GM12878 (cell line): Measurements from ENCODE around the gene VANGL1.

ENCODE experiments used
- ASH2L ChIP-seq: fragments of 300-600, 200-600 bp; sonication (generic); IDR thresholded peaks from 2 replicates; pipeline ENCODE4 v1.6.1; 2017; ENCODE audit warnings: low read depth, mild to moderate bottlenecking, borderline replicate concordance
- BMI1 ChIP-seq: fragments of 450-650 bp; IDR thresholded peaks from 2 replicates; pipeline ENCODE4 v1.6.1; 2016; ENCODE audit warnings: mild to moderate bottlenecking, moderate library complexity, borderline replicate concordance
- CREB1 ChIP-seq: IDR thresholded peaks from 2 replicates; pipeline ENCODE4 v1.6.1; 2012; ENCODE audit warnings: low read depth, mild to moderate bottlenecking, inconsistent platforms
- EZH2 ChIP-seq: IDR thresholded peaks from 2 replicates; pipeline ENCODE4 v1.6.1; 2012; ENCODE audit warnings: low read depth, mild to moderate bottlenecking, control low read depth, inconsistent platforms, low read length, borderline replicate concordance; ENCODE audit not compliant: control insufficient read depth
- NFIC ChIP-seq: IDR thresholded peaks from 2 replicates; pipeline ENCODE4 v1.6.1; 2012; ENCODE audit warnings: low read depth, mild to moderate bottlenecking, inconsistent platforms, low read length, moderate library complexity
- POLR2AphosphoS5 ChIP-seq: IDR thresholded peaks from 2 replicates; pipeline ENCODE4 v1.6.1; 2011; ENCODE audit warnings: mild to moderate bottlenecking, low read length, inconsistent platforms
- SPI1 ChIP-seq: IDR thresholded peaks from 2 replicates; pipeline ENCODE4 v1.6.1; 2011; ENCODE audit warnings: low read depth, mild to moderate bottlenecking, low read length, moderate library complexity, borderline replicate concordance; ENCODE audit not compliant: insufficient read depth
- ZNF274 ChIP-seq: IDR thresholded peaks from one replicate; pipeline ENCODE4 v1.8.0; 2011; ENCODE audit not compliant: insufficient read length, insufficient read depth
- ZZZ3 ChIP-seq: IDR thresholded peaks from 2 replicates; pipeline ENCODE4 v1.6.1; 2011; ENCODE audit warnings: low read depth; ENCODE audit not compliant: control insufficient read depth, insufficient read length
- TF ChIP-seq, protein P1 (sequence below): IDR thresholded peaks from 2 replicates; pipeline ENCODE4 v1.6.1; 2012; ENCODE audit warnings: low read depth, low read length, improper control_type of control experiment
- TF ChIP-seq, protein P2 (sequence below), 3 experiments: IDR thresholded peaks in 2 of 3; conservative IDR thresholded peaks in 1 of 3; 2 replicates each; pipeline ENCODE4 v1.5.1; 2011; ENCODE audit warnings: low read depth in 3 of 3, low read length in 3 of 3, mild to moderate bottlenecking in 3 of 3, control low read depth in 2 of 3, moderate library complexity in 2 of 3, inconsistent platforms in 1 of 3, mixed read lengths in 1 of 3; ENCODE audit not compliant: control insufficient read depth in 2 of 3, insufficient read depth in 1 of 3; ENCODE audit errors: extremely low read depth in 1 of 3
- TF ChIP-seq, protein P3 (sequence below): IDR thresholded peaks from 2 replicates; pipeline ENCODE4 v1.6.1; 2012; ENCODE audit warnings: mild to moderate bottlenecking, low read depth, low read length

DNA sequence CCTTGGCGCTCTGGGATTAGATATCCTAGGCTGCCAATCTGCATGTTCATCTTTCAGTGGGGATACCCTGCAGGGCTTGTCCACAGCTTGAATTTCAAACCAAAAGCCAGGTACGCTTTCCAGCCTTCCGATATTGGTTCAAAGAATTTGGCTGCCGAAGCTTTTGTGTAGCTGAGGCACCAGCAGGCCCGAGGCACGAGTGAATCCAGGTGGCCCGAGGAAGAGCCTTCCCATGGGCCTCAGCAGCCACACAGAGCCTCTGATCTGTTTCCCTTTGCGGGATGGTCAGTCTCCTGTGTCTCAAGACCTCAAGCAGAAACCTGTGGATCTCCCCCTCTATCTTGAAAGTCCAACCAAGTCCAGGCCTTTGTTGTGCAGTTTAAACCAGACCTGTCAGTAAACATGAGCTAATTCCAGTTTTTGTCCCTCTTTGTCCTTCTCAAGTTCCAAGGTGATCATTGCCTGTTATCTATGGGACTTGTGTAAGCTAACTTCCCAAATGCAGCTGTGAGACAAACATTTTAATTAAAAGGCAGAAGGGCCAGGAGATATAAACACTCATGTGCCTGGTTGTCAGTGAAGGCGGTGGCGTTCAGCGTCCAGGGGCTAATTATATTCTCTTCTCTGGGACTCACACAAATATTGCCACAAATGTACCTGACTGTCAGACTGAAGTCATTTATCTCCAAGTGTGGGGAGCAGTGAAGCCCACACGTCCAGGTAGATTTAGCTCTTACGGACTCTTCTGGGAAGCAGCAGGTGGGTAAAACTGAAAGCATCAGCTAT is 30.6 kb downstream of the VANGL1 start:
- TF ChIP-seq, protein P1, sequence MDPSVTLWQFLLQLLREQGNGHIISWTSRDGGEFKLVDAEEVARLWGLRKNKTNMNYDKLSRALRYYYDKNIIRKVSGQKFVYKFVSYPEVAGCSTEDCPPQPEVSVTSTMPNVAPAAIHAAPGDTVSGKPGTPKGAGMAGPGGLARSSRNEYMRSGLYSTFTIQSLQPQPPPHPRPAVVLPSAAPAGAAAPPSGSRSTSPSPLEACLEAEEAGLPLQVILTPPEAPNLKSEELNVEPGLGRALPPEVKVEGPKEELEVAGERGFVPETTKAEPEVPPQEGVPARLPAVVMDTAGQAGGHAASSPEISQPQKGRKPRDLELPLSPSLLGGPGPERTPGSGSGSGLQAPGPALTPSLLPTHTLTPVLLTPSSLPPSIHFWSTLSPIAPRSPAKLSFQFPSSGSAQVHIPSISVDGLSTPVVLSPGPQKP, result no peak
- no peak for TF ChIP-seq CREB1
- TF ChIP-seq BMI1, result no peak
- TF ChIP-seq NFIC, result no peak
- TF ChIP-seq, protein P2, sequence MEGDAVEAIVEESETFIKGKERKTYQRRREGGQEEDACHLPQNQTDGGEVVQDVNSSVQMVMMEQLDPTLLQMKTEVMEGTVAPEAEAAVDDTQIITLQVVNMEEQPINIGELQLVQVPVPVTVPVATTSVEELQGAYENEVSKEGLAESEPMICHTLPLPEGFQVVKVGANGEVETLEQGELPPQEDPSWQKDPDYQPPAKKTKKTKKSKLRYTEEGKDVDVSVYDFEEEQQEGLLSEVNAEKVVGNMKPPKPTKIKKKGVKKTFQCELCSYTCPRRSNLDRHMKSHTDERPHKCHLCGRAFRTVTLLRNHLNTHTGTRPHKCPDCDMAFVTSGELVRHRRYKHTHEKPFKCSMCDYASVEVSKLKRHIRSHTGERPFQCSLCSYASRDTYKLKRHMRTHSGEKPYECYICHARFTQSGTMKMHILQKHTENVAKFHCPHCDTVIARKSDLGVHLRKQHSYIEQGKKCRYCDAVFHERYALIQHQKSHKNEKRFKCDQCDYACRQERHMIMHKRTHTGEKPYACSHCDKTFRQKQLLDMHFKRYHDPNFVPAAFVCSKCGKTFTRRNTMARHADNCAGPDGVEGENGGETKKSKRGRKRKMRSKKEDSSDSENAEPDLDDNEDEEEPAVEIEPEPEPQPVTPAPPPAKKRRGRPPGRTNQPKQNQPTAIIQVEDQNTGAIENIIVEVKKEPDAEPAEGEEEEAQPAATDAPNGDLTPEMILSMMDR (IDR thresholded peaks at IDR 0.05 in 2 of 3, conservative IDR thresholded peaks at IDR 0.05 in 1 of 3; ENCODE audit: control insufficient read depth in 2 of 3, extremely low read depth in 1 of 3, insufficient read depth in 1 of 3, low read depth in 3 of 3, low read length in 3 of 3), result no peak
- no peak for TF ChIP-seq ZZZ3
- TF ChIP-seq POLR2AphosphoS5, result no peak
- TF ChIP-seq, protein P3, sequence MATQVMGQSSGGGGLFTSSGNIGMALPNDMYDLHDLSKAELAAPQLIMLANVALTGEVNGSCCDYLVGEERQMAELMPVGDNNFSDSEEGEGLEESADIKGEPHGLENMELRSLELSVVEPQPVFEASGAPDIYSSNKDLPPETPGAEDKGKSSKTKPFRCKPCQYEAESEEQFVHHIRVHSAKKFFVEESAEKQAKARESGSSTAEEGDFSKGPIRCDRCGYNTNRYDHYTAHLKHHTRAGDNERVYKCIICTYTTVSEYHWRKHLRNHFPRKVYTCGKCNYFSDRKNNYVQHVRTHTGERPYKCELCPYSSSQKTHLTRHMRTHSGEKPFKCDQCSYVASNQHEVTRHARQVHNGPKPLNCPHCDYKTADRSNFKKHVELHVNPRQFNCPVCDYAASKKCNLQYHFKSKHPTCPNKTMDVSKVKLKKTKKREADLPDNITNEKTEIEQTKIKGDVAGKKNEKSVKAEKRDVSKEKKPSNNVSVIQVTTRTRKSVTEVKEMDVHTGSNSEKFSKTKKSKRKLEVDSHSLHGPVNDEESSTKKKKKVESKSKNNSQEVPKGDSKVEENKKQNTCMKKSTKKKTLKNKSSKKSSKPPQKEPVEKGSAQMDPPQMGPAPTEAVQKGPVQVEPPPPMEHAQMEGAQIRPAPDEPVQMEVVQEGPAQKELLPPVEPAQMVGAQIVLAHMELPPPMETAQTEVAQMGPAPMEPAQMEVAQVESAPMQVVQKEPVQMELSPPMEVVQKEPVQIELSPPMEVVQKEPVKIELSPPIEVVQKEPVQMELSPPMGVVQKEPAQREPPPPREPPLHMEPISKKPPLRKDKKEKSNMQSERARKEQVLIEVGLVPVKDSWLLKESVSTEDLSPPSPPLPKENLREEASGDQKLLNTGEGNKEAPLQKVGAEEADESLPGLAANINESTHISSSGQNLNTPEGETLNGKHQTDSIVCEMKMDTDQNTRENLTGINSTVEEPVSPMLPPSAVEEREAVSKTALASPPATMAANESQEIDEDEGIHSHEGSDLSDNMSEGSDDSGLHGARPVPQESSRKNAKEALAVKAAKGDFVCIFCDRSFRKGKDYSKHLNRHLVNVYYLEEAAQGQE, result no peak
- no peak for TF ChIP-seq ASH2L
- no peak for TF ChIP-seq EZH2
- no peak for TF ChIP-seq ZNF274
- TF ChIP-seq SPI1, result no peak
